AG08396 (cell line): ENCODE results near the gene SH2D2A.

Experiments used
- DNase-seq: peaks from one replicate; pipeline ENCODE4 v3.0.0; 2012; ENCODE audit warnings: low spot score, mixed read lengths

Gene SH2D2A

GRCh38 chr1:156816561-156817328 is at the start of gene SH2D2A:
Gene SH2D2A (minus strand): TSS chr1:156816848. CDS start chr1:156816708, 140 bp downstream.
- no peak for DNase-seq

DNA sequence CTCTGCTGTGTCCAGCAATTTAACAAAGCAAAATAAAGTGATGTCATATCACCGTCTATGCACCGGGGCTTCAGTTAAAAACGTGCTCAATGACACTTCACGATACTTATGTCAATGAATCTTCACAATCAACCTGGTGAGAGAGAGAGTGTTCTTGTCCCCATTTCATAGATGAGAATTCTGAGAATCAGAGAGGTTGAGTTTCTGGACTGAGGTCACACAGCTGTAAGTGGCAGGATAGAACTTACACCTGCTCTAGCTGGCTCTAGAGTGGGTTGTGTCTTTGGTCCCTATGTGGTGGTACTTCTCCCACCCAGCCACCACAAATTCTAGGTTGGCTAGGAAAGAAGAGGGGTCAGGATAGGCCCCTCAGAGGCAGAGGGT is 49.2 kb upstream of the SH2D2A start:
- no peak for DNase-seq

DNA sequence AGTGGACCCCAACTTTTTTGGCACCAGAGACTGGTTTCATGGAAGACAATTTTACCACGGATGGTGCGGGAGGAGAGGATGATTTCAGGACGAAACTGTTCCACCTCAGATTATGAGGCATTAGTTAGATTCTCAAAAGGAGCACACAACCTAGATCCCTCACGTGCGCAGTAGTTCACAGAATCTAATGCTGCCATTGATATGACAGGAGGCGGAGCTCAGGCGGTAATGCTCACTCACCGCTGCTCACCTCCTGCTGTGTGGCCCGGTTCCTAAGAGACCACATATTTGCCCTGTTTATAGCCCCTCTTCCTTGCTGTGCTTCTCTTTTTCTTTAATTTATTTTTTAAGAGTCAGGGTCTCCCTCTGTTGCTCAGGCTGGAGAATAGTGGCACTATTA is 48.6 kb upstream of the SH2D2A start:
- no peak for DNase-seq

DNA sequence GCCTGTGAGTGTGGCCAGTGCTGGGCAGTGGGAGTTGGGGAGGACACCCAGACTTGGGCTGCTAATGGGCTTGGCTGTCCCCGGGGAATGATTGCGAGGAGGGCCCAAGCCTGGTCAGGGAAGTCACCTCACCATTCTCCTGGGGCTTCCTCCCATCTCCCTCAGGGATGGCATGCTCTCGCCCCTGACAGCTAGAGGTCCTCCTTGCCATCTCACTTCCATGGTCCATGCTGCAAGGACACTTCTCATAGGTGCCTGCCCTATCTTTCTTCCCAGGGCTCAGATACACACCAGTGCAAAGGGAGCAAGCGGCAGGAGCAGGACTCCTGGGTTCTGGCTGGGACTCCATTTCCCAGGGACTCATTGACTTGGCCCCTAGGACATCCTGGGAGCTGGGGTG is 48.1 kb upstream of the SH2D2A start:
- DNase-seq: no peak

- DNase-seq: no peak
Observed at GRCh38 chr1:156863631-156864030, 47.0 kb upstream of the SH2D2A start.

DNA sequence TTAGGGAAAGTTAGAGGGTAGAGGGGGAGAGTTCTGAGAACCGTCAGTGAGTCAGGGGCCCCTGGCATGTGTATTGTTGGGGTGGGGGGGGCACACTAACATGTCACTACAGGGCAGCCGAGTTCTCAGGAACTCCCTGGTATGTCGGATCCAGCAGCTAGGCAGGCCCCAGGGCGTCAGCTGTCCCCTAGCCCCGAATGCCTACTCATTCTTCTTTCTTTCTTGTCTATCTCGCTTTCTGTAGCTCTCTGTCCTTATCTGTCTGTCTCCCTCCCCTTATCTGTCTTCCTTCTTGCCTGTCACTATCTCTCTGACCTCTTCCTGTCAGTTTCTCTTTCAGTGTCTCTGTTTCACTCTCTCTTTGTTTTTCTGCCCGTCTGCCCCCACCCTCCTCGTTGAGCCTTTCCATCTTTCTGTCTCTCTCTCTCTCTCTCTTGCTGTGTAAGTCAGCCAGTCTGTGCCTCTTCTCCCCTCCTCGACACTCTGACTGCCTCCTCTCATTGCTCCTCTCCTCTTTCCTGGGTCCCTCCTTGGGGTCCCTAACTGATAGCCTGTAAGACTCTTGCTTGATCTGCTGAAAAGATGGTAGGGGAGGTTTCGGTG is 46.5 kb upstream of the SH2D2A start:
- DNase-seq: no peak

GRCh38 chr1:156862584-156862983 is 45.9 kb upstream of the SH2D2A start:
- no peak for DNase-seq

GRCh38 chr1:156860628-156861423 is 44.2 kb upstream of the SH2D2A start, which contains the start of gene NTRK1:
Gene NTRK1 (plus strand): TSS chr1:156860865. CDS start chr1:156860935, 70 bp downstream.
- DNase-seq: peak; percentile 56

DNA sequence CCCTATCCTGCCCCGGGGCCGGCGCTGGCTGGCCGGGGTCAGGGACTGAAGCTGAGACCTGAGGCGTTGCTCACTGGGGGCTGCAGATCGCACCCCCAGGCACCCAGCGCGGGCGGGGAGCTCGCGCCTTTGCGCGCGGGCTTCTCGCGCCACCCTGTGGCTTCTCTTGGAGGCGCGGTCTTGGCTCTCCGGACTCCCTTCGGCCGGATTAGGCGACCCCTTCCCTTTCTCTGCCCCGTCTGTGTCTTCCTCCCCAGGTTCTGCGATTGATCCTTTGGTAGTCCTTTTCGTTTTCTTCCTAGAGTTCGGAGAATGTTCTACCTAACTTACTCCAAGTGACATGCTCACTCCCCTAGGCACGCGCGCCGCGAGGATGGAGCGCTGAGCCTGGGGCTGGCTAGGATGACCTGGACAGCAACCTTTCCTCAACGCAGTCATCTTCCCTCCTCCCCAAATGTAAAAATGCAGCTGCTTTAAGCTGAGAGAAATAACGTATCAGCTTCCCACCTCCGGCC is 43.5 kb upstream of the SH2D2A start:
- DNase-seq: peak; percentile 84

- peak; percentile 57 for DNase-seq
Observed at GRCh38 chr1:156859523-156860112, 43.0 kb upstream of the SH2D2A start.

- DNase-seq: no peak
Observed at GRCh38 chr1:156858959-156859522, 42.4 kb upstream of the SH2D2A start, which contains the start of gene INSRR. Gene INSRR (minus strand): TSS chr1:156859117. CDS start chr1:156858621, 496 bp downstream.

- DNase-seq: no peak
Observed at GRCh38 chr1:156858555-156858956, 41.9 kb upstream of the SH2D2A start.

GRCh38 chr1:156857532-156857931 is 40.9 kb upstream of the SH2D2A start:
- no peak for DNase-seq

DNA sequence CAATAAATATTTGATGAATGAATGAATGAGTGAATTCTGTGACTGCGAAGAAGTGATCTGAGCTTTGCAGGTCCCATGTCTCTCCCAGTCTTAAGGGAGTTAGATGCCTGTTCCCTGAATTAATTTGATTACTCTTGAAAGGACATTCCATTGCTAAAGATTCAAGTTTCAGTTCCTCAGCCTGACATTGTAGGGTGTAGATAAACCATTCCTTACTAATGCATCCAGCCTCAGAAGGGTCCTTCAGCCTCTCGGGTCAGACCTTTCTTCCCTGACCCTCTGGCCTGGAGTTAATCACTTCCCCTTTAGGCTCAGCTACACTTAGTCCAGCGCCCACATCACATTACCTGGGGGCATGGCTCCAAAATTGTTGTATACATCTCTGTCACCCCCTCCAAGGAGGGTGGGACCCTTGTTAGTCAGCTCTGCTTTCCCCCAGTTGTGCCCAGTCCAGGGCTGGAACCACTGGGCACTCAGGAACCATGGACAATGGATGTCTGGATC is 39.7 kb upstream of the SH2D2A start:
- no peak for DNase-seq

GRCh38 chr1:156854634-156855033 is 38.0 kb upstream of the SH2D2A start:
- no peak for DNase-seq

DNA sequence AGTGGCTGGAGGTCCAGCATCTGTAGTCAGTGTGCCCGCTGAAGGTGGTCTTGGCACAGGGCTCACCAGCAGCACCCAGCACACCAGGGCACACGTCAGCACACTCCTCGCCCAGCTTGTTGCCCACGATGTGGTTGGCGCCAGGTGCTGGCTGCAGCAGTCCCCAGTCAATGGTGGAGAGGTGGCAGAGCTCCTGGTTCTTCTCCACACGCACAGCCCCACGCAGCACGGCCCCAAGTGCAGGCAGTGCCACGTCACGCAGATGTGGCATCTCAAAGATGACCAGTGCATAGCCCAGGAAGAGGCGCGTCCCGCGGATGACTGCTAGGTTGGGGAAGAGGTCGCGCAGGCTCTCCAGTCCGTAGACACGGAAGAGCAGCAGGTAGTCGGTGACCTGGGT is 37.1 kb upstream of the SH2D2A start:
- no peak for DNase-seq

DNA sequence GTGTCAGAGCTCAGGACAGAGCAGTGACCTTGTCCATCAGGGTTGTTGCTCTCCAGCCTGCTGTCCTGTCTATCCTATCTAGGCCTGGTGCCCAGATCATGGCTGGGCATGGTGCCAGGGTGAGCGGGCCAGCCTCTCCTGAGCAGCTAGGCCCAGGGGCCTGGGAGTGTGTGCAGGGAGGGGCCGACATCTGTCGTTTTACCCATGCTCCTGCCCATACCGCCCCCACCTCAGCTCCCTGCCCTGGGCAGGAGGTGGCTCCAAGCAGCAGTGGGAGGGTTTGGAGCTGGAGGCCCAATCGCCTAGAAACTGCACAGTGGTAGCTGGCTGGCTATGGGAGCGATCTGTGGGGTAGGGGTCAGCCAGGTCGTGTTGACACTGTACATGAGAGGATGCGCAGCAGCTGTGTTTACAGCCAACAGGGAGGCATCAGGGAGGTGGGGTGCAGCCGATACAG is 35.8 kb upstream of the SH2D2A start:
- DNase-seq: no peak

DNA sequence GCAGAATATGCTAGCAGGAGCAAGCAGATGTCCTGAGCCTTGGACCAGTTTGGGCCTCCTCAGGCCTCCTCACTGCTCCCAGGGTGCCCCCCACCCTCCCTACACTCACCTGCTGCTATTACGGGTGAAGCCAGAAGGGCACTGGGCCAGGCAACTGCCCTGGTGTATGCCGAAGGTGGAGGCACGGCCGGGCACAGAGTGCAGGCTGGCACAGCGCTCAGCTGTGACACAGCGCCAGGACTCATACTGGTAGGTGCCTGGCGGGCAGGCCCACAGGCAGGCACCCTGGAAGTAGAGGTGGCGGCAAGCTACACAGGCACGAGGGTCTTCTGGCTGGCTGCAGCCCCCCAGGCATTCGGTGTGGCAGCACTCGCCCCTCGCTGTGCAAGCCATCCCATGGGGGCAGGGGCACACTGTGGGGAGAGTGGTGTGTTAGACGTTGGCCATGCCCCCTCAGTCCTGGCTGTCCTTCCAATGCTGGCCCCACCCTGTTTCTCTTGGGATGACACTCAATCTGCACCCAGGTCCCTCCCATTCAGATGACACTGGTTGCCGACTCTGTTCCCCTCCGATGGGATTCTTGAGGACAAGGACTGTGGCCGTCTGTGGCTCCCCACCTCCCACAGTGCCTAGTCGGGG is 35.2 kb upstream of the SH2D2A start:
- DNase-seq: no peak

- no peak for DNase-seq
Observed at GRCh38 chr1:156849151-156849496, 32.5 kb upstream of the SH2D2A start.

DNA sequence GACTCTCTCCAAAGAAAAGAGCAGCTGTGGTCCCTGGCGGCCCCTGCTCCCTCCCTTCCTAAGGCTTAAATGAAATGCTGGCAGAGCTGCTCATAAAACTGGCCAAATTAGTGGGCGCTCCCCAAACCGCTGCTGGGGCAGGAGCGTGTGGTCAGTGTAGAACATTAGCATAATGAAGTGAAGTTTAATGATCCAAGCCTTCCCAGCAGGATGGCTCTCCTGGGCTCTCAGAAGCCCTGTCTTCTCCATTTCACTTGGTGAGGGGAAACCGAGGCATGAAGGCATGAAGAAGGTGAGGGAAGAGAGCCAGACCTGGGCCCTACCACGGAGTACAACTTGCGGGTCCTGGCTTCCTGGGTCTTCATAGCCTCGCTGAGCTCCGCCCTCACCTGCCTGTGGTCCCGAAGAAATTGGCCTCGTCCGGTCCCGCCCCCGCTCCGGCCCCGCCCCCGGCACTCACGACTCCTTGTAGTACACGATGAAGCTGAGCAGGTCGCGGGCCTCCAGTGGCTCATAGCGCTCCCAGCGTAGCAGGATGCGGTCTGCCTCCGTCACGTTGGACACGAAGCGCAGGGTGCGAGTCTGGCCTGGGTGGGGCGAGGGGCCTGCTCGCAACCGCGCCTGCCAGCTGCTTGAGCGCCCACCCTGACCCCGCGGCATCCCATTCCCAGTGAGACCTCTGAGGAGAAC is 32.0 kb upstream of the SH2D2A start:
- no peak for DNase-seq
